ENCODE data around the gene GOT1. TPM values are rescaled to one million over a fixed set of nuclear protein-coding genes. Genes with fewer than 3 reads are reported as not detected.
A peak's percentile ranks its signal among the peaks of the same experiment; 100 is the strongest.

Gene GOT1
- total RNA-seq (2014; rRNA removed), result 20.0 and 22.0 TPM in 2 replicates
- 27.1 TPM for polyA plus RNA-seq (2012)

- peak; percentile 98 for DNase-seq (ENCODE audit: low read depth)
Measured at GRCh38 chr10:99430451-99431189, at the start of gene GOT1. GOT1 (minus strand) TSS chr10:99430624; CDS start chr10:99430565, 59 bp downstream.

- no peak for DNase-seq (ENCODE audit: low read depth)
Measured at GRCh38 chr10:99470327-99470726, 39.9 kb upstream of the GOT1 start.

- DNase-seq (ENCODE audit: low read depth), result no peak
Measured at GRCh38 chr10:99467236-99467999, 37.0 kb upstream of the GOT1 start.

GRCh38 chr10:99466632-99467223 lies 36.3 kb upstream of the GOT1 start:
- DNase-seq (ENCODE audit: low read depth), result no peak

GRCh38 chr10:99461230-99461629 lies 30.8 kb upstream of the GOT1 start:
- DNase-seq (ENCODE audit: low read depth), result peak; percentile 54

- DNase-seq (ENCODE audit: low read depth), result no peak
Measured at GRCh38 chr10:99460070-99460469, 29.6 kb upstream of the GOT1 start.

GRCh38 chr10:99459217-99459616 lies 28.8 kb upstream of the GOT1 start:
- DNase-seq (ENCODE audit: low read depth), result no peak

GRCh38 chr10:99457813-99458212 lies 27.4 kb upstream of the GOT1 start:
- peak; percentile 41 for DNase-seq (ENCODE audit: low read depth)

GRCh38 chr10:99456931-99457288 lies 26.5 kb upstream of the GOT1 start:
- no peak for DNase-seq (ENCODE audit: low read depth)

GRCh38 chr10:99456207-99456930 lies 25.9 kb upstream of the GOT1 start:
- no peak for DNase-seq (ENCODE audit: low read depth)

GRCh38 chr10:99451981-99452380 lies 21.6 kb upstream of the GOT1 start:
- DNase-seq (ENCODE audit: low read depth), result no peak

GRCh38 chr10:99451499-99451788 lies 21.0 kb upstream of the GOT1 start:
- no peak for DNase-seq (ENCODE audit: low read depth)

- DNase-seq (ENCODE audit: low read depth), result no peak
Measured at GRCh38 chr10:99450624-99451498, 20.4 kb upstream of the GOT1 start.

GRCh38 chr10:99450156-99450555 lies 19.7 kb upstream of the GOT1 start:
- no peak for DNase-seq (ENCODE audit: low read depth)

GRCh38 chr10:99449023-99449422 lies 18.6 kb upstream of the GOT1 start:
- no peak for DNase-seq (ENCODE audit: low read depth)

- no peak for DNase-seq (ENCODE audit: low read depth)
Measured at GRCh38 chr10:99444383-99445045, 14.1 kb upstream of the GOT1 start.

GRCh38 chr10:99443500-99443899 lies 13.1 kb upstream of the GOT1 start:
- DNase-seq (ENCODE audit: low read depth), result no peak

- DNase-seq (ENCODE audit: low read depth), result no peak
Measured at GRCh38 chr10:99442394-99442793, 12.0 kb upstream of the GOT1 start.

- no peak for DNase-seq (ENCODE audit: low read depth)
Measured at GRCh38 chr10:99438890-99439289, 8.5 kb upstream of the GOT1 start.

- DNase-seq (ENCODE audit: low read depth), result peak; percentile 52
Measured at GRCh38 chr10:99435986-99436638, 5.7 kb upstream of the GOT1 start.
